Activated CD4-positive, alpha-beta T cell treated with anti-CD3 and anti-CD28 coated beads, Interleukin-2, amount 50 U/mL, for 1 hour (primary cell): Measurements from ENCODE around the gene TBC1D4.

ENCODE experiments used
- DNase-seq: peaks from one replicate; pipeline ENCODE4 v3.0.0-alpha.2; 2020

TBC1D4 gene

GRCh38 chr13:75486146-75487062 lies 4.4 kb upstream of the TBC1D4 start:
- DNase-seq: no peak

- DNase-seq: no peak
Observed at GRCh38 chr13:75485286-75486062, 3.5 kb upstream of the TBC1D4 start.

- no peak for DNase-seq
Observed at GRCh38 chr13:75482820-75483079, 781 bp upstream of the TBC1D4 start.

- peak; percentile 2 for DNase-seq
Observed at GRCh38 chr13:75481176-75482069, 546 bp downstream of the TBC1D4 start.

GRCh38 chr13:75480671-75481175 lies 1.2 kb downstream of the TBC1D4 start:
- DNase-seq: peak; percentile 0

GRCh38 chr13:75479102-75479740 lies 2.7 kb downstream of the TBC1D4 start:
- DNase-seq: no peak

GRCh38 chr13:75478659-75479058 lies 3.3 kb downstream of the TBC1D4 start:
- DNase-seq: no peak

- no peak for DNase-seq
Observed at GRCh38 chr13:75474956-75475355, 7.0 kb downstream of the TBC1D4 start.

- no peak for DNase-seq
Observed at GRCh38 chr13:75473468-75473867, 8.5 kb downstream of the TBC1D4 start.

- DNase-seq: no peak
Observed at GRCh38 chr13:75470676-75471075, 11.3 kb downstream of the TBC1D4 start.

GRCh38 chr13:75469047-75469446 lies 12.9 kb downstream of the TBC1D4 start:
- DNase-seq: no peak

- no peak for DNase-seq
Observed at GRCh38 chr13:75468602-75469001, 13.4 kb downstream of the TBC1D4 start.

GRCh38 chr13:75468098-75468497 lies 13.9 kb downstream of the TBC1D4 start:
- DNase-seq: no peak

GRCh38 chr13:75467040-75467728 lies 14.8 kb downstream of the TBC1D4 start:
- DNase-seq: no peak

GRCh38 chr13:75465236-75465635 lies 16.7 kb downstream of the TBC1D4 start:
- no peak for DNase-seq

GRCh38 chr13:75461314-75461713 lies 20.7 kb downstream of the TBC1D4 start:
- DNase-seq: no peak

GRCh38 chr13:75460644-75461043 lies 21.3 kb downstream of the TBC1D4 start:
- no peak for DNase-seq

GRCh38 chr13:75458696-75459422 lies 23.1 kb downstream of the TBC1D4 start:
- DNase-seq: no peak

- DNase-seq: no peak
Observed at GRCh38 chr13:75455962-75456361, 26.0 kb downstream of the TBC1D4 start.

- DNase-seq: no peak
Observed at GRCh38 chr13:75454497-75454896, 27.5 kb downstream of the TBC1D4 start.

GRCh38 chr13:75452564-75452963 lies 29.4 kb downstream of the TBC1D4 start:
- no peak for DNase-seq
